ENCODE data around the gene STK32B.
A peak's percentile ranks its signal among the peaks of the same experiment; 100 is the strongest.

Gene STK32B

GRCh38 chr4:5456296-5456845 is 405.1 kb downstream of the STK32B start:
- DNase-seq = no peak

GRCh38 chr4:5458676-5459075 is 407.4 kb downstream of the STK32B start:
- DNase-seq = no peak

GRCh38 chr4:5459236-5459635 is 408.0 kb downstream of the STK32B start:
- DNase-seq = no peak

GRCh38 chr4:5460106-5460801 is 409.0 kb downstream of the STK32B start:
- DNase-seq = peak; percentile 7

DNA sequence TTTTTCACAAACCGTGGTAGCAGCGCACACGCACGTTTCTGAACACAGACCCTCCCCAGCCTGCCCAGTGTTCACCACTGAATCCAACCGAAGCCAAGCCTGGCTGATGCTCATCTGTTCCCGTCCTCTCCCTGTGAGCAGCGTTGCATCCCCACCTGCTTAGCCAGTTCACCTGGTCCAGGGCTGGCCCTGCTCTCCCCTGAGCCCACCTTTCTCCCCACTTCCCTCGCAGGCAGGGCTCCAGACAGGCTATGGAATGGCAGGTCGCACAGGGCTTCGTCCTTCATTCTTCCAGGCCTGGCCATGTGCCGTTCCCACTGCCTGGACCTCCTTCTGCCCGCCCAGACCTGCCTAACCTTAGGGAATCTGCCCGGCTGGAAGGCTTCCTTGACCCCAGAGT is 410.2 kb downstream of the STK32B start:
- no peak for DNase-seq

DNA sequence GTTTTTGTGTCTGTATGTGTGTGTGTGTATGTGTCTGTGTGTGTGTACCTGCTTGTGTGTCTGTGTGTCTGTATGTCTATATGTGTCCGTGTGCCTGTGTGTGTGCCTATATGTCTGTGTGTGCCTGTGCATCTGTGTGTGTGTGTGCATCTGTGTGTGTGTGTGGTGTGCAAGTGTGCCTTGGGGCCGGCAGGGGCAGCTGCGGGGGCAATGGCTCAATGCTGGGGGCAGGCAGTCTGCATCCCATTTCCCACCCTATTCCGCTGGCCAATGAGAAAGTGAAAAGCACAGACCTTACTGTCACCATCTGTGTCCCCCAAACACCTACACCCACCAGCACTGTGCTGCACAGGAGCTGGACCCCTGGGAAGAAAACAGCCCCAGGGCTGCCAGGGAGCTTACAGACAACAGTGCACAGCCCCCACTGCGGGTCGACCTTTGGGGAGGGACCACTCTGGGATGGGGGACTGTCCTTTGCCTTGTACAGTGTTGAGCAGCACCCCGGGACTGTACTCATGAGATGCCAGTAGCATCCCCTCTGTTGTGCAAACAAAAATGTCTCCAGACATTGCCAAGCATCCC is 411.1 kb downstream of the STK32B start:
- no peak for DNase-seq

GRCh38 chr4:5462896-5463295 is 411.6 kb downstream of the STK32B start:
- DNase-seq = no peak

DNA sequence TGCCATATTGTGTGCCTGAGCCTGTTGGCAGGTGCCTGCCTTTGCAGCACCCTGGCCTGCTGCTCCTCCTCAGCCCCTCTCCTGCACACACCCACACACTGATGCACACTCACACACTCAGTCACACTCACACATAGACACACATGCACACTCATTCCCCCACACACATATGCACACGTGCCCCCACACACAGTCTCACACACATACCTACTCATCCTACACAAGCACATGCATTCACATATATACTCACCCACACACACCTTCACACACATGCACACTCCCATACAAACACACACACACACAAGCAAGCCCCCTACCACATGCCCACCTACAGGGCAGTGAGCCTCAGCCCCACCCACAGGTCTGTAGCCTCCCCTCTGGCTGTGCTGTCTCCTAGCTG is 412.1 kb downstream of the STK32B start:
- DNase-seq = no peak

DNA sequence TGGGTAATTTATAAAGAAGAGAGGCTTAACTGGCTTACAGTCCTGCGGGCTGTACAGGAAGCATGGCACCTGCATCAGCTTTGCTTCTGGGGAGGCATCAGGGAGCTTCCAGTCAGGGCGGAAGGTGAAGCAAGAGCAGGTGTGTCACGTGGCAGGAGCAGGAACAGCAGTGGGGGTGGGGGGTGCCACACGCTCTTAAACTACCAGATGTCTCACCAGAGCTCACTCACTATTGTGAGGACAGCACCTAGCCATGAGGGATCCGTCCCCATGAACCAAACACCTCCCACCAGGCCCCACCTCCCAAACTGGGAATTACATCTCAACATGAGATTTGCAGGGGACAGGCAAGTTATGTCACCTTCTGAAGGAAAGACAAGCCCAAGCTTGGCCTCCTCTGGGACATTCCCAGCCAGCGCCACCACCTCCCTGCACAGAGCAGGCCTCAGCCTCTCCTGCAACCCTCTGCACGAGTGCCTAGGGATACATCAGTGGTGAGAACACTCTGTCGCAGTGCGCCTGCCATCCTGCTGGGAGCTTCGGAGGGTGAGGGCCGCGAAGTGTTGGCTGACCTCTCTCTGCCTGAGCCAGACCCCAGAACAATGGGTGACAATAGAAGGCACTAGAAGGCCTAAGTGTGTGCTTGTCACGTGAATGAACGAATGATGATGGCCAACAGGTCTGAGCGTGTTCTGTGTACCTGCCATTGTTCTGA is 412.8 kb downstream of the STK32B start:
- DNase-seq = no peak

- no peak for DNase-seq
Measured at GRCh38 chr4:5465529-5465928, 414.2 kb downstream of the STK32B start.

DNA sequence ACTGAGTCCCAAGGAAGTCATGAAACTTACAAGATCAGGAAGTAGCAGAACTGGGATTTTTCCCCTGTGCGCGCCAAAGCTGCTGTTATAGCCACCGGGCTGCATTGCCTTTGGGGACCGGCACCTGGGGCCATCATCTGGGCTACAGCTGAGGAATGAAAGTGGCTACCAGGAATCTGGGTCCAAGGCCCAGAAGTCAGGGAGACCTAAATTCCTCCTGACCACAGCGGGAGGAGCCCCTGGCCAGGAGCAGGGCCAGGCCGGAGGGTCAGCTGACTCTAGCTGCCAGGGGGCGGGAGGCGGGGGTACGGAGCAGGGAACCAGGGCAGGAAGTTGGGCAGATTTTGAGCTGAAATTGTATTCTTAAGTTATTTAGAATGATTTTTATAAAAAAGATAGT is 414.7 kb downstream of the STK32B start:
- DNase-seq = no peak

- no peak for DNase-seq
Measured at GRCh38 chr4:5467111-5467510, 415.8 kb downstream of the STK32B start.

DNA sequence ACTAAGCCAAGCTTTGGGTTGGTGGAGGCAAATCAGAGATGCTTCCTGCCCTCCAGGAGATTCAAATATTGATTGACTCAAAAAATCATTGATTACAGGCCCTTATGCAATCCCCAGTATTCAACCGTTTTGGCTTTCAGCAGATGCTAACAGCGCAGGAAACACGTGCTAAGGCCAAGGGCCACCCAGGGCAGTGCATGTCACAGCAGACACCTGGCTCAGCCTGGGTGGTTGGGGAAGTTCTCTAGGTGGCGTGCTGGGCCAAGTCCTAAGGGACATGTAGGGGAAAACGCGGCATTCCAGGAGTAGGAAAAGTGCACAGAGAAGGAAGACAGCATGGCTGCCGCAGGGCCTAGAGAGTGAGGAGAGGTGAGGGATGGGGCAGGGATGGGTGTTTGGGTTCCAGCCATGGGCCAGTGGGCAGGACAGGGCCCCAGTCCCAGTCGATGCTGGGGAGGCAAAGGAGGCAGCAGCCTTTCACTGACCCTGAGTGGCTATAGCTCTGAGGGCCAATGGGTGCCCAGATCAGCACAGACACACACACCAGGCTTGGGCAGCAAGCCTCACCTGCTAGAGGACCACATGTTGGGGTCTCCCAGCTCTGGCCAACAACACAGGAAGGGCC is 418.0 kb downstream of the STK32B start:
- no peak for DNase-seq

DNA sequence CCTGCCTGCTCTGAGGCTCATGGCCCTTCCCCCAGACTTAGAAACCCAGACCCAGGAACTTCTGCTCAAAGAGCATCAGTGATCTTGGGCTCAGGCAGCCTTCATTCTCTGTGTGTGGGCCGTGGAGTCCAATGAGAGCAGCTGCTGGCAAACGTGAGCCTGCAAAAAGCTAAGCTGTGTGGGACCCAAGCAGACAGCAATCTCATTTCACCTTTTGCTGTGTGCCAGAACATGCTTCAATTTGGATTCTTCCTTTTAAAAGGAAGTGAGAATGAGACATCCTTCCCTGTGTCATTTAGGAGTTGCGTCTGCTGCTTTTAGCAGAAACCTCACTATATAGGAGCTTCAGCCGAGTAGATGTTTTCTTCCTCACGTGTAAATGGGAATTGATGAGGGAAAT is 418.6 kb downstream of the STK32B start:
- DNase-seq = no peak

GRCh38 chr4:5470318-5471198 is 419.3 kb downstream of the STK32B start:
- DNase-seq = no peak

GRCh38 chr4:5471206-5471605 is 419.9 kb downstream of the STK32B start:
- no peak for DNase-seq

DNA sequence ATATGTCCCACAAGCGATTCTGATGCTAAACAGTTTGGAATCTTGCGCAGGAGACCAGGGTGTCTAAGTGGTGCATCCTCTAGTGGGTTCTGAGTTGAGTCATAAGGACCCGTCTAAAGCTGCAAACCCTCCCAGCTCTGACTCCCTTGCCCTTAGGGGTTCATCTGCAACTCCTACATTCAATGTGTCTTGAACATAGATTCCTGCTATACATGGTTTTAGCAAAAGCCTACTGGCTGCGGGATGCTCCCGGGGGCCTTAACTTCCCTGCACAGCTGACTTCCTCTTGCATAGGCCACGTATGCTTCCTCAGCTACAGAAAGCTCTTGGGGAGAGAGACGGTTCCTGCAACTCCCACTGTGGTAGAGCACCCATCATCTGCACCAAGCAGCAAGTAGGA is 420.4 kb downstream of the STK32B start:
- DNase-seq = no peak

- DNase-seq = no peak
Measured at GRCh38 chr4:5472160-5472591, 420.9 kb downstream of the STK32B start.

DNA sequence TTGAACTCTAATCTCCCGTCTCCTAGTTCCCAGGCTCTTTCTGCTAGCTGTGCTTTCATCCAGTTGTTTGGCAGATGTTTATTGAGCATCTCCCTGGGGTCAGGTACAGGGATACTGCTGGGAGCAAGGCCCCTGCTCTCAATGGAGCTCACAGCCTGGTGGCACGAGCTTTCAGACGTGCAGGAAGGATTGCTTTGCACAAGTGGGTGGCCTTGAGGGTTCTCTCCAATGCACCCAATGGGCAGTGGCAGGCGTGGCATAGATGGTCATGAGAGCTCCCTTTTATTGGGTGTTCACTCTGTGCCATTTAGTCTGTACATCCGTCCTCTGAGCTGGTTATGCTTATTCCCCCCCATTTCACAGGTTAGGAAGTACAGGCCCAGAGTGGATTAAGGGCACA is 421.8 kb downstream of the STK32B start:
- no peak for DNase-seq

- DNase-seq = no peak
Measured at GRCh38 chr4:5474756-5475155, 423.5 kb downstream of the STK32B start.

DNA sequence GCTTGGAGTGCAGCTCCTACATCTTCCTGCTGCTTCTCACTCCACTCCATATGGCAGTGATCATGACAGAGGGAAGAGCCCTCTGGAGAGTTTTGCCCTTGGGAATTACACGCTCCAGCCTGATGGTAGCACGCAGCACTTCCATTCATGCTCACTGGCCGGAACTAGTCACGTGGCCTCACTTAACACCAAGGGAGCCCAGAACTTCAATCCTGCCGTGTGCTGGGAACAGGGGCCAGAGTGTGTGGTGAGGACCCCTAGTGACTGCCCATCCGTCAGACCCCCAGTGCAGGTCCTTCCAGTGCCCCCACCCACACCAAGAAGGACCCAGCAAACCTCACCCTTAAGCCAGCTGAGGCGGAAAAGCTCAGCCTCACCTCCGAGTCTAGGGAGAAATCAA is 426.3 kb downstream of the STK32B start:
- DNase-seq = no peak

DNA sequence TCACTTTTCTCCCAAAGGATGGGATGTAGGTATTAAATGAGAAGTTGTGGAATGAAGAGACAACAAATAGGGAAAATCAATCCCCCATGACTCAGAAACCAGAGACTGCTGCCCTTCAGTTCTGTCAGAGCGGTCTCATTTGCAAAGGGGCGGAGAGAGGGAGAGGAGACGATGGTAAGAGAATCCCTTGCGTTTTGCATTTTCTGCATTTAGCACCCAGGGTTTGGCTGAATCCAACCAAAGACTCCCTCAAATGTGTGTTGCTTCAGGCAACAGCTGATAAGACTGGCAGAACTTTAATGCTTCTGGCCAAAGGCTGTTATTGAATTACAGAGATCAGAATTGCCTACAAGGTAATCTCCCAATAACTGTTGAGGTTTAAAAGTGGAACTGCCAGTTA is 426.9 kb downstream of the STK32B start:
- DNase-seq = no peak

DNA sequence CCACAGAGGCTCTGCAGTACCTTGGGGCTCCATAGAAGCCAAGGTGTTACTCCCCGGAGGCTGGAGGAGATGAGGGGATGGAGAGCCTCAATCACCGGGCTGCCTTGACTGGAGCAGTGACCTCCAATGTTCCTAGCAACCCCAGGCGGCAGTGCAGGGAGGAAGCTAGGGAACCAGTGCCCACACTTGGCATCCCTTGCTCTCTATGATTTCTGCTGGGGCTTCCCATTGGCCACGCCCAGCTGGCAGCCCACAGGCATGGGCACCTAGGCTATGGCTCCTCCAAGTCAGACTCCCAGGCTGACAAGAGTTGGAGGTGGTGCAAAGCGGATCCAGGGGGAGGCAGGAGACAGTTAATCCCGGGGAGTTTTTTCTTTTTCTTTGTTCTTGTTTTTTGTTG is 427.4 kb downstream of the STK32B start:
- DNase-seq = no peak
